GM12878 (cell line): ENCODE measurements around the gene CAPN8. TPM values are rescaled to one million over a fixed set of nuclear protein-coding genes. Genes with fewer than 3 reads are reported as not detected.

Source experiments
- ATAC-seq: fragments of 200-7000 bp; cut with Tn5 transposase; 3 replicates; pipeline ENCODE4 v1.9.1; 2020; ENCODE audit warnings: mild to moderate bottlenecking, moderate library complexity
- BruUV-seq: library from RNA; stranded (reverse); fragments of 400-500 nt; replicated peaks from 2 replicates; lab custom pipeline; 2021; lab: Mats Ljungman, UMichigan
- CTCF ChIA-PET: fragments of 300-600 bp; sonication (Branson Sonifier 250); formaldehyde crosslinking; extraction: SDS; loops from one replicate; lab custom pipeline; 2021; ENCODE audit warnings: inconsistent platforms; lab: Yijun Ruan, JAX
- POLR2A ChIA-PET: fragments of 350-600 bp; formaldehyde crosslinking; extraction: SDS; loops from one replicate; lab custom pipeline; 2021; ENCODE audit warnings: inconsistent platforms; lab: Charles Lee
- RAD21 ChIA-PET: fragments of 300-600 bp; sonication (Branson Sonifier 250); formaldehyde crosslinking; loops from one replicate; lab custom pipeline; 2023; ENCODE audit warnings: antibody characterized with exemption; ENCODE audit not compliant: unreplicated experiment; lab: Charles Lee
- SMC1A ChIA-PET: fragments of 300-600 bp; sonication (Branson Sonifier 250); formaldehyde crosslinking; loops from one replicate; lab custom pipeline; 2023; ENCODE audit not compliant: unreplicated experiment, uncharacterized antibody; lab: Charles Lee
- DNase-seq: peaks from one replicate; pipeline ENCODE4 v3.0.0-alpha.2; 2011; ENCODE audit warnings: low read depth, low spot score
- FAIRE-seq: peaks from 3 replicates; lab custom pipeline; 2011; peaks lifted over from hg19 to GRCh38; lab: Jason Lieb, UNC
- H2AFZ ChIP-seq: 2 replicates; pipeline ENCODE4 v1.6.0; 2011; ENCODE audit warnings: low read depth, low read length, control low read depth; ENCODE audit not compliant: control insufficient read depth
- H3K27ac ChIP-seq: 2 replicates; pipeline ENCODE4 v1.5.1; 2011; ENCODE audit warnings: control low read depth; ENCODE audit not compliant: control insufficient read depth, insufficient read depth
- H3K27me3 ChIP-seq, 2 experiments: replicated peaks in 1 of 2; 2 replicates each; pipeline versions ENCODE4 v1.6.0 to v1.6.1; 2011; ENCODE audit warnings: low read length in 1 of 2; ENCODE audit not compliant: control insufficient read depth in 2 of 2, insufficient read depth in 2 of 2
- H3K36me3 ChIP-seq, 2 experiments: 2 replicates each; pipeline ENCODE4 v1.5.1; 2011; ENCODE audit warnings: low read length in 1 of 2; ENCODE audit not compliant: control insufficient read depth in 2 of 2, insufficient read depth in 2 of 2
- H3K4me1 ChIP-seq: 2 replicates; pipeline ENCODE4 v1.6.1; 2011; ENCODE audit warnings: mild to moderate bottlenecking, low read length, moderate library complexity, mixed read lengths; ENCODE audit not compliant: control insufficient read depth, insufficient read depth
- H3K4me2 ChIP-seq: 2 replicates; pipeline ENCODE4 v1.6.0; 2011; ENCODE audit warnings: control low read depth; ENCODE audit not compliant: control insufficient read depth, insufficient read depth
- H3K4me3 ChIP-seq: fragments of 200-600 bp; sonication (generic); 2 replicates; pipeline ENCODE4 v1.5.1; 2016
- H3K79me2 ChIP-seq: 2 replicates; pipeline ENCODE4 v1.6.0; 2011; ENCODE audit warnings: low read length; ENCODE audit not compliant: control insufficient read depth, insufficient read depth
- H3K9ac ChIP-seq: 2 replicates; pipeline ENCODE4 v1.8.0; 2011; ENCODE audit warnings: low read length, control low read depth, mixed read lengths; ENCODE audit not compliant: control insufficient read depth, insufficient read depth
- H3K9me3 ChIP-seq: replicated peaks from 3 replicates; pipeline ENCODE4 v1.5.1; 2011; ENCODE audit warnings: mild to moderate bottlenecking, low read length; ENCODE audit not compliant: control insufficient read depth, insufficient read depth
- H4K20me1 ChIP-seq: 2 replicates; pipeline ENCODE4 v1.6.0; 2011; ENCODE audit not compliant: control insufficient read depth, insufficient read depth
- ATF2 ChIP-seq: IDR thresholded peaks from 2 replicates; pipeline ENCODE4 v1.6.1; 2012; ENCODE audit warnings: low read length, inconsistent platforms
- BMI1 ChIP-seq: fragments of 450-650 bp; IDR thresholded peaks from 2 replicates; pipeline ENCODE4 v1.6.1; 2016; ENCODE audit warnings: mild to moderate bottlenecking, moderate library complexity, borderline replicate concordance
- CHD1 ChIP-seq: IDR thresholded peaks from 2 replicates; pipeline ENCODE4 v1.6.1; 2012; ENCODE audit warnings: low read depth, low read length, improper control_type of control experiment
- CREB1 ChIP-seq: IDR thresholded peaks from 2 replicates; pipeline ENCODE4 v1.6.1; 2012; ENCODE audit warnings: low read depth, mild to moderate bottlenecking, inconsistent platforms
- ESRRA ChIP-seq: IDR thresholded peaks from 2 replicates; pipeline ENCODE4 v1.6.1; 2012; ENCODE audit warnings: mild to moderate bottlenecking, low read length, improper control_type of control experiment
- FOS ChIP-seq: IDR thresholded peaks from 3 replicates; pipeline ENCODE4 v1.6.1; 2011; ENCODE audit warnings: borderline replicate concordance; ENCODE audit not compliant: insufficient read length; ENCODE audit errors: extremely low read depth
- IKZF1 ChIP-seq: fragments of 450-650 bp; conservative IDR thresholded peaks from 2 replicates; pipeline ENCODE4 v1.6.1; 2017; ENCODE audit warnings: antibody characterized with exemption, mild to moderate bottlenecking
- IRF3 ChIP-seq: fragments of 450-650 bp; IDR thresholded peaks from 2 replicates; pipeline ENCODE4 v1.6.1; 2014; ENCODE audit warnings: mild to moderate bottlenecking
- LARP7 ChIP-seq: fragments of 450-650 bp; IDR thresholded peaks from 2 replicates; pipeline ENCODE4 v1.6.1; 2017; ENCODE audit warnings: mild to moderate bottlenecking
- POLR2AphosphoS2 ChIP-seq: IDR thresholded peaks from 2 replicates; pipeline ENCODE4 v1.6.1; 2011; ENCODE audit warnings: low read depth, mild to moderate bottlenecking, low read length, improper control_type of control experiment, moderate library complexity
- RAD21 ChIP-seq: IDR thresholded peaks from 2 replicates; pipeline ENCODE4 v1.6.1; 2011; ENCODE audit warnings: mild to moderate bottlenecking, low read depth, low read length, moderate library complexity; ENCODE audit not compliant: insufficient read depth
- RAD51 ChIP-seq: fragments of 450-650 bp; IDR thresholded peaks from 2 replicates; pipeline ENCODE4 v1.6.1; 2016; ENCODE audit warnings: moderate library complexity, mild to moderate bottlenecking, inconsistent platforms
- RB1 ChIP-seq: fragments of 450-650 bp; formaldehyde crosslinking; IDR thresholded peaks from 2 replicates; pipeline ENCODE4 v1.6.1; 2017; ENCODE audit warnings: mild to moderate bottlenecking, borderline replicate concordance
- RCOR1 ChIP-seq: conservative IDR thresholded peaks from 2 replicates; pipeline ENCODE4 v1.6.1; 2012; ENCODE audit warnings: low read depth, low read length, improper control_type of control experiment
- SMC3 ChIP-seq: IDR thresholded peaks from 2 replicates; pipeline ENCODE4 v1.6.1; 2011; ENCODE audit warnings: low read length, improper control_type of control experiment, borderline replicate concordance
- WRNIP1 ChIP-seq: IDR thresholded peaks from 2 replicates; pipeline ENCODE4 v1.6.1; 2011; ENCODE audit warnings: low read depth, low read length, improper control_type of control experiment, borderline replicate concordance
- YBX1 ChIP-seq: fragments of 450-650 bp; IDR thresholded peaks from 2 replicates; pipeline ENCODE4 v1.6.1; 2016; ENCODE audit warnings: antibody characterized with exemption
- ZNF687 ChIP-seq: fragments of 450-650 bp; IDR thresholded peaks from 2 replicates; pipeline ENCODE4 v1.6.1; 2017; ENCODE audit warnings: mild to moderate bottlenecking, moderate library complexity
- WGBS: methylation state at CpG from one replicate; pipeline ENCODE4 v1.1.6; 2016; ENCODE audit warnings: low lambda C conversion rate; ENCODE audit not compliant: insufficient replicate concordance, insufficient coverage; ENCODE audit errors: missing lambda C conversion rate; 5-methylcytosine and 5-hydroxymethylcytosine counted together
- in situ Hi-C: fragments of 300-500 bp; cut with MboI; formaldehyde crosslinking; loops from 9 replicates; pipeline ENCODE4 v1.14.3; 2018; ENCODE audit warnings: mixed read lengths
- intact Hi-C: fragments of 100-400 bp; cut with micrococcal nuclease; formaldehyde crosslinking; loops from one replicate; pipeline ENCODE4 v1.14.2; 2022; ENCODE audit not compliant: unreplicated experiment
- polyA plus RNA-seq, 11 experiments: library from polyadenylated mRNA; depleted of rRNA in 4 of 11; unstranded in 6 of 11; stranded (reverse) in 5 of 11; fragments of >200 nt; fragmentation: Nextera tagmentation in 4 of 11; fragmentation: Illumina TruSeq in 1 of 11; extraction: Ambion mirVana in 4 of 11; extraction: Trizol in 1 of 11; gene quantifications; 1 replicate in 1 of 11; 2 replicates in 10 of 11; pipeline versions ENCODE4 v1.2.1 to v1.2.3, GENCODE V29; 2011 to 2016; ENCODE audit warnings: inconsistent platforms in 2 of 11, missing spikeins in 2 of 11, low read depth in 1 of 11
- total RNA-seq, 4 experiments: library from RNA; depleted of rRNA in 3 of 4; stranded (reverse); fragments of >200 nt in 3 of 4; fragmentation: Illumina TruSeq in 1 of 4; extraction: Trizol in 1 of 4; gene quantifications; 2 replicates each; pipeline versions ENCODE4 v1.2.1 to v1.2.3, GENCODE V29; 2013 to 2021

The CAPN8 gene
- total and polyA plus RNA-seq, 10 of the 15 experiments (the other 5 are each of a cell fraction or from before 2014, with no cell fraction given), result 6.4 to 30.7 (median 12.3) TPM

- H3K9ac ChIP-seq, result no peak overlapping the region
- no peak overlapping the region for H3K4me3 ChIP-seq
- intact Hi-C loops (loop anchor here (1.0 to 10.0 kb wide), 4 partner anchors 153 to 869 kb away; partner anchors contain the start of gene DISP1), in situ Hi-C loops (no loop called here)
- ChIA-PET RAD21 (interaction anchor here (1.0 to 1.7 kb wide), 3 partner anchors 73 to 550 kb away, joined by 4 to 13 read pairs (median 10); no protein-coding TSS in a partner anchor), CTCF (interaction anchor here (0.5 to 8.4 kb wide), 15 partner anchors 12 to 550 kb away, joined by 3 to 72 read pairs (median 5); partner anchors contain the start of gene TLR5), SMC1A (interaction anchor here (0.6 to 2.8 kb wide), 12 partner anchors 11 to 594 kb away, joined by 3 to 14 read pairs (median 4); no protein-coding TSS in a partner anchor), POLR2A (interaction anchor here (1.0 kb wide), 1 partner anchor 160 kb away, joined by 3 read pairs; no protein-coding TSS in a partner anchor)
- H4K20me1 ChIP-seq, result no peaks in the 10 kb centered on the region
- no peak overlapping the region for H3K4me2 ChIP-seq
- ATAC-seq (peak; percentile 81), DNase-seq (no peak), FAIRE-seq (peak; percentile 54)
- H3K27me3 ChIP-seq, result no peaks in the 10 kb centered on the region; a peak in 2 of 4 replicates
- H3K36me3 ChIP-seq, result no peaks in the 10 kb centered on the region
- no peaks in the 10 kb centered on the region for H3K4me1 ChIP-seq
- H3K9me3 ChIP-seq, result no peaks in the 10 kb centered on the region
- no peak overlapping the region for H3K27ac ChIP-seq
- no peak overlapping the region for H2AFZ ChIP-seq
- no peaks in the 10 kb centered on the region for H3K79me2 ChIP-seq
- no TSS peak for BruUV-seq
- 28% methylated on average over 9 of the region's 9 CpGs for WGBS
- no peak for TF ChIP-seq CREB1
- TF ChIP-seq RAD51, result no peak
- no peak for TF ChIP-seq ATF2
- TF ChIP-seq ESRRA, result no peak
- TF ChIP-seq RCOR1, result no peak
- TF ChIP-seq WRNIP1, result no peak
- TF ChIP-seq BMI1, result no peak
- 0 out of 2 replicates have a peak, but pooled peaks have one; percentile 36 for TF ChIP-seq RB1
- no peak for TF ChIP-seq FOS
- TF ChIP-seq SMC3, result peak; percentile 69
- no peak for TF ChIP-seq YBX1
- TF ChIP-seq IKZF1, result no peak
- no peak for TF ChIP-seq ZNF687
- no peak for TF ChIP-seq IRF3
- TF ChIP-seq LARP7, result no peak
- peak; percentile 80 for TF ChIP-seq RAD21
- no peak for TF ChIP-seq POLR2AphosphoS2
- TF ChIP-seq CHD1, result no peak
These were observed 18.3 kb upstream of the CAPN8 start for GRCh38 chr1:223683586-223684487.
